ENCODE data around the gene PDE11A. TPM values are rescaled to one million over a fixed set of nuclear protein-coding genes. Genes with fewer than 3 reads are reported as not detected.

Gene PDE11A
- total and polyA plus RNA-seq, 2 of the 13 experiments (the other 11 are each of a cell fraction or from before 2014, with no cell fraction given), result 1.2 to 1.7 TPM

DNA sequence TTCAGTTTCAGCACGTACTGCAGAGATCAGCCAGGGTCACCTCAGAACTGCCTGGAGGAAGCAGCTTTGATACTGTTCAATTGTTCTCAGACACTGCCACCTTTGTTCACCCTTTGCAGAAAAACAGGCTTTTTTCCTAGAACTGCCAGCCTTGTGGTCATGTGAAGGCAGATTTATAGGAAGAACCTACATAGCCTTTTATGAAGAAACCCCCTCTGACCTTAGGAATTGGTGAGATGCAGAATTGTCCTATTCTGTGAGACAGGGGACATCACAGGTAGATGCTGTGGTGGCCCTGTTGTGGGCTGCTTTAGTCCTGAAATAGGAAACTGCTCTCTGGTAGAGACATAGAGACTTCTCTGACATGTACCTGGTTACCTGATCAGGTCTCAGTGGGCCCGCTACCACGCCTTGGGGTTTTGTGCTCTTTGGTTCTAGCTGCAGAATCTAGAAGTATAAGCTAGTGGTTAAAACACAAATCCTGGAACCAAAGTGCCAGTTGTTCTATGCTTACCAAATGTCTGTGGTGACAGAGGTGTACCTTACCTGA lies 473.4 kb downstream of the PDE11A start (continued):
- TF ChIP-seq, protein P1, sequence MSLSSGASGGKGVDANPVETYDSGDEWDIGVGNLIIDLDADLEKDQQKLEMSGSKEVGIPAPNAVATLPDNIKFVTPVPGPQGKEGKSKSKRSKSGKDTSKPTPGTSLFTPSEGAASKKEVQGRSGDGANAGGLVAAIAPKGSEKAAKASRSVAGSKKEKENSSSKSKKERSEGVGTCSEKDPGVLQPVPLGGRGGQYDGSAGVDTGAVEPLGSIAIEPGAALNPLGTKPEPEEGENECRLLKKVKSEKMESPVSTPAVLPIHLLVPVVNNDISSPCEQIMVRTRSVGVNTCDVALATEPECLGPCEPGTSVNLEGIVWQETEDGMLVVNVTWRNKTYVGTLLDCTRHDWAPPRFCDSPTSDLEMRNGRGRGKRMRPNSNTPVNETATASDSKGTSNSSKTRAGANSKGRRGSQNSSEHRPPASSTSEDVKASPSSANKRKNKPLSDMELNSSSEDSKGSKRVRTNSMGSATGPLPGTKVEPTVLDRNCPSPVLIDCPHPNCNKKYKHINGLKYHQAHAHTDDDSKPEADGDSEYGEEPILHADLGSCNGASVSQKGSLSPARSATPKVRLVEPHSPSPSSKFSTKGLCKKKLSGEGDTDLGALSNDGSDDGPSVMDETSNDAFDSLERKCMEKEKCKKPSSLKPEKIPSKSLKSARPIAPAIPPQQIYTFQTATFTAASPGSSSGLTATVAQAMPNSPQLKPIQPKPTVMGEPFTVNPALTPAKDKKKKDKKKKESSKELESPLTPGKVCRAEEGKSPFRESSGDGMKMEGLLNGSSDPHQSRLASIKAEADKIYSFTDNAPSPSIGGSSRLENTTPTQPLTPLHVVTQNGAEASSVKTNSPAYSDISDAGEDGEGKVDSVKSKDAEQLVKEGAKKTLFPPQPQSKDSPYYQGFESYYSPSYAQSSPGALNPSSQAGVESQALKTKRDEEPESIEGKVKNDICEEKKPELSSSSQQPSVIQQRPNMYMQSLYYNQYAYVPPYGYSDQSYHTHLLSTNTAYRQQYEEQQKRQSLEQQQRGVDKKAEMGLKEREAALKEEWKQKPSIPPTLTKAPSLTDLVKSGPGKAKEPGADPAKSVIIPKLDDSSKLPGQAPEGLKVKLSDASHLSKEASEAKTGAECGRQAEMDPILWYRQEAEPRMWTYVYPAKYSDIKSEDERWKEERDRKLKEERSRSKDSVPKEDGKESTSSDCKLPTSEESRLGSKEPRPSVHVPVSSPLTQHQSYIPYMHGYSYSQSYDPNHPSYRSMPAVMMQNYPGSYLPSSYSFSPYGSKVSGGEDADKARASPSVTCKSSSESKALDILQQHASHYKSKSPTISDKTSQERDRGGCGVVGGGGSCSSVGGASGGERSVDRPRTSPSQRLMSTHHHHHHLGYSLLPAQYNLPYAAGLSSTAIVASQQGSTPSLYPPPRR (CRISPR knock-in tag; IDR thresholded peaks at IDR 0.05; ENCODE audit: borderline replicate concordance), result peak; percentile 62; the same call in 1 of the 2 replicates
- TF ChIP-seq AKAP8 (CRISPR knock-in tag; IDR thresholded peaks at IDR 0.05) (no peak), EHMT2 (IDR thresholded peaks at IDR 0.05; ENCODE audit: borderline replicate concordance, low read depth, low read length) (no peak; the same call in 1 of the 2 replicates), GTF3A (CRISPR knock-in tag; conservative IDR thresholded peaks at IDR 0.05) (no peak), MZF1 (CRISPR knock-in tag; IDR thresholded peaks at IDR 0.05; ENCODE audit: borderline replicate concordance) (no peak), MED1 (CRISPR knock-in tag; IDR thresholded peaks at IDR 0.05) (peak; percentile 63), NCOA2 (CRISPR knock-in tag; IDR thresholded peaks at IDR 0.05) (peak; percentile 90), SP1 (IDR thresholded peaks at IDR 0.05) (no peak), SP1 (CRISPR knock-in tag; IDR thresholded peaks at IDR 0.05) (no peak), PPARG (CRISPR knock-in tag; conservative IDR thresholded peaks at IDR 0.05) (peak; percentile 67)
- TF ChIP-seq, protein P2, sequence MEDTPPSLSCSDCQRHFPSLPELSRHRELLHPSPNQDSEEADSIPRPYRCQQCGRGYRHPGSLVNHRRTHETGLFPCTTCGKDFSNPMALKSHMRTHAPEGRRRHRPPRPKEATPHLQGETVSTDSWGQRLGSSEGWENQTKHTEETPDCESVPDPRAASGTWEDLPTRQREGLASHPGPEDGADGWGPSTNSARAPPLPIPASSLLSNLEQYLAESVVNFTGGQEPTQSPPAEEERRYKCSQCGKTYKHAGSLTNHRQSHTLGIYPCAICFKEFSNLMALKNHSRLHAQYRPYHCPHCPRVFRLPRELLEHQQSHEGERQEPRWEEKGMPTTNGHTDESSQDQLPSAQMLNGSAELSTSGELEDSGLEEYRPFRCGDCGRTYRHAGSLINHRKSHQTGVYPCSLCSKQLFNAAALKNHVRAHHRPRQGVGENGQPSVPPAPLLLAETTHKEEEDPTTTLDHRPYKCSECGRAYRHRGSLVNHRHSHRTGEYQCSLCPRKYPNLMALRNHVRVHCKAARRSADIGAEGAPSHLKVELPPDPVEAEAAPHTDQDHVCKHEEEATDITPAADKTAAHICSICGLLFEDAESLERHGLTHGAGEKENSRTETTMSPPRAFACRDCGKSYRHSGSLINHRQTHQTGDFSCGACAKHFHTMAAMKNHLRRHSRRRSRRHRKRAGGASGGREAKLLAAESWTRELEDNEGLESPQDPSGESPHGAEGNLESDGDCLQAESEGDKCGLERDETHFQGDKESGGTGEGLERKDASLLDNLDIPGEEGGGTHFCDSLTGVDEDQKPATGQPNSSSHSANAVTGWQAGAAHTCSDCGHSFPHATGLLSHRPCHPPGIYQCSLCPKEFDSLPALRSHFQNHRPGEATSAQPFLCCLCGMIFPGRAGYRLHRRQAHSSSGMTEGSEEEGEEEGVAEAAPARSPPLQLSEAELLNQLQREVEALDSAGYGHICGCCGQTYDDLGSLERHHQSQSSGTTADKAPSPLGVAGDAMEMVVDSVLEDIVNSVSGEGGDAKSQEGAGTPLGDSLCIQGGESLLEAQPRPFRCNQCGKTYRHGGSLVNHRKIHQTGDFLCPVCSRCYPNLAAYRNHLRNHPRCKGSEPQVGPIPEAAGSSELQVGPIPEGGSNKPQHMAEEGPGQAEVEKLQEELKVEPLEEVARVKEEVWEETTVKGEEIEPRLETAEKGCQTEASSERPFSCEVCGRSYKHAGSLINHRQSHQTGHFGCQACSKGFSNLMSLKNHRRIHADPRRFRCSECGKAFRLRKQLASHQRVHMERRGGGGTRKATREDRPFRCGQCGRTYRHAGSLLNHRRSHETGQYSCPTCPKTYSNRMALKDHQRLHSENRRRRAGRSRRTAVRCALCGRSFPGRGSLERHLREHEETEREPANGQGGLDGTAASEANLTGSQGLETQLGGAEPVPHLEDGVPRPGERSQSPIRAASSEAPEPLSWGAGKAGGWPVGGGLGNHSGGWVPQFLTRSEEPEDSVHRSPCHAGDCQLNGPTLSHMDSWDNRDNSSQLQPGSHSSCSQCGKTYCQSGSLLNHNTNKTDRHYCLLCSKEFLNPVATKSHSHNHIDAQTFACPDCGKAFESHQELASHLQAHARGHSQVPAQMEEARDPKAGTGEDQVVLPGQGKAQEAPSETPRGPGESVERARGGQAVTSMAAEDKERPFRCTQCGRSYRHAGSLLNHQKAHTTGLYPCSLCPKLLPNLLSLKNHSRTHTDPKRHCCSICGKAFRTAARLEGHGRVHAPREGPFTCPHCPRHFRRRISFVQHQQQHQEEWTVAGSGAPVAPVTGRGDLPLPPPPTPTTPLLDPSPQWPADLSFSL (CRISPR knock-in tag; IDR thresholded peaks at IDR 0.05), result peak; percentile 51; the same call in 1 of the 2 replicates
- TF ChIP-seq, protein P3, sequence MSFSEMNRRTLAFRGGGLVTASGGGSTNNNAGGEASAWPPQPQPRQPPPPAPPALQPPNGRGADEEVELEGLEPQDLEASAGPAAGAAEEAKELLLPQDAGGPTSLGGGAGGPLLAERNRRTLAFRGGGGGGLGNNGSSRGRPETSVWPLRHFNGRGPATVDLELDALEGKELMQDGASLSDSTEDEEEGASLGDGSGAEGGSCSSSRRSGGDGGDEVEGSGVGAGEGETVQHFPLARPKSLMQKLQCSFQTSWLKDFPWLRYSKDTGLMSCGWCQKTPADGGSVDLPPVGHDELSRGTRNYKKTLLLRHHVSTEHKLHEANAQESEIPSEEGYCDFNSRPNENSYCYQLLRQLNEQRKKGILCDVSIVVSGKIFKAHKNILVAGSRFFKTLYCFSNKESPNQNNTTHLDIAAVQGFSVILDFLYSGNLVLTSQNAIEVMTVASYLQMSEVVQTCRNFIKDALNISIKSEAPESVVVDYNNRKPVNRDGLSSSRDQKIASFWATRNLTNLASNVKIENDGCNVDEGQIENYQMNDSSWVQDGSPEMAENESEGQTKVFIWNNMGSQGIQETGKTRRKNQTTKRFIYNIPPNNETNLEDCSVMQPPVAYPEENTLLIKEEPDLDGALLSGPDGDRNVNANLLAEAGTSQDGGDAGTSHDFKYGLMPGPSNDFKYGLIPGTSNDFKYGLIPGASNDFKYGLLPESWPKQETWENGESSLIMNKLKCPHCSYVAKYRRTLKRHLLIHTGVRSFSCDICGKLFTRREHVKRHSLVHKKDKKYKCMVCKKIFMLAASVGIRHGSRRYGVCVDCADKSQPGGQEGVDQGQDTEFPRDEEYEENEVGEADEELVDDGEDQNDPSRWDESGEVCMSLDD (CRISPR knock-in tag; IDR thresholded peaks at IDR 0.05; ENCODE audit: borderline replicate concordance), result no peak
- TF ChIP-seq, protein P4, sequence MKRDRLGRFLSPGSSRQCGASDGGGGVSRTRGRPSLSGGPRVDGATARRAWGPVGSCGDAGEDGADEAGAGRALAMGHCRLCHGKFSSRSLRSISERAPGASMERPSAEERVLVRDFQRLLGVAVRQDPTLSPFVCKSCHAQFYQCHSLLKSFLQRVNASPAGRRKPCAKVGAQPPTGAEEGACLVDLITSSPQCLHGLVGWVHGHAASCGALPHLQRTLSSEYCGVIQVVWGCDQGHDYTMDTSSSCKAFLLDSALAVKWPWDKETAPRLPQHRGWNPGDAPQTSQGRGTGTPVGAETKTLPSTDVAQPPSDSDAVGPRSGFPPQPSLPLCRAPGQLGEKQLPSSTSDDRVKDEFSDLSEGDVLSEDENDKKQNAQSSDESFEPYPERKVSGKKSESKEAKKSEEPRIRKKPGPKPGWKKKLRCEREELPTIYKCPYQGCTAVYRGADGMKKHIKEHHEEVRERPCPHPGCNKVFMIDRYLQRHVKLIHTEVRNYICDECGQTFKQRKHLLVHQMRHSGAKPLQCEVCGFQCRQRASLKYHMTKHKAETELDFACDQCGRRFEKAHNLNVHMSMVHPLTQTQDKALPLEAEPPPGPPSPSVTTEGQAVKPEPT (CRISPR knock-in tag; IDR thresholded peaks at IDR 0.05; ENCODE audit: low read depth), result no peak
